HepG2 (cell line): ENCODE data around the gene RNH1. TPM values are rescaled to one million over a fixed set of nuclear protein-coding genes. Genes with fewer than 3 reads are reported as not detected.

Experiments used
- ATAC-seq: fragments of 200-7000 bp; cut with Tn5 transposase; 3 replicates; pipeline ENCODE4 v1.9.1; 2020; ENCODE audit warnings: mild to moderate bottlenecking, moderate library complexity
- BruUV-seq: library from RNA; stranded (reverse); fragments of 400-500 nt; replicated peaks from 2 replicates; lab custom pipeline; 2021; lab: Mats Ljungman, UMichigan
- CTCF ChIA-PET: fragments of 300-600 bp; formaldehyde crosslinking; extraction: SDS; loops from one replicate; lab custom pipeline; 2021; ENCODE audit warnings: low total read pairs, inconsistent platforms, low intra/inter-chr PET ratio; lab: Yijun Ruan, JAX
- POLR2A ChIA-PET: fragments of 350-600 bp; sonication (Branson Sonifier 250); formaldehyde crosslinking; loops from one replicate; lab custom pipeline; 2020; ENCODE audit warnings: antibody characterized with exemption, inconsistent platforms; lab: Yijun Ruan, JAX
- DNase-seq: peaks from one replicate; pipeline ENCODE4 v3.0.0-alpha.2; 2015; ENCODE audit warnings: low spot score
- FAIRE-seq: peaks from 3 replicates; lab custom pipeline; 2011; peaks lifted over from hg19 to GRCh38; lab: Jason Lieb, UNC
- H2AFZ ChIP-seq: one replicate; pipeline ENCODE4 v1.6.1; 2011; ENCODE audit warnings: low read length, inconsistent platforms
- H3K27ac ChIP-seq: fragments of 300-600 bp; 3 replicates; pipeline ENCODE4 v1.8.0; 2011; ENCODE audit warnings: mixed run types, mild to moderate bottlenecking, mixed read lengths, low read length, inconsistent platforms; ENCODE audit not compliant: insufficient read depth; ENCODE audit errors: extremely low read length
- H3K27me3 ChIP-seq, 2 experiments: fragments of 200-600 bp in 1 of 2; 2 replicates in 1 of 2; 3 replicates in 1 of 2; pipeline versions ENCODE4 v1.6.0 to v1.8.0; 2011; ENCODE audit warnings: low read length in 2 of 2, mild to moderate bottlenecking in 2 of 2, moderate library complexity in 2 of 2, inconsistent platforms in 1 of 2; ENCODE audit not compliant: insufficient read depth in 2 of 2, control insufficient read depth in 1 of 2
- H3K36me3 ChIP-seq, 2 experiments: fragments of 200-600 bp in 1 of 2; replicated peaks in 1 of 2; 2 replicates in 1 of 2; 3 replicates in 1 of 2; pipeline versions ENCODE4 v1.5.1 to v1.8.0; 2011; ENCODE audit warnings: low read length in 2 of 2, inconsistent platforms in 1 of 2; ENCODE audit not compliant: insufficient read depth in 2 of 2, control insufficient read depth in 1 of 2
- H3K4me1 ChIP-seq: 2 replicates; pipeline ENCODE4 v1.5.1; 2012; ENCODE audit warnings: low read length, inconsistent platforms; ENCODE audit not compliant: insufficient read depth
- H3K4me2 ChIP-seq: 2 replicates; pipeline ENCODE4 v1.6.0; 2011; ENCODE audit warnings: low read depth, low read length, inconsistent platforms
- H3K4me3 ChIP-seq, 3 experiments: fragments of 200-600 bp in 1 of 3; sonication (generic), shearing (Covaris generic) in 1 of 3; replicated peaks in 1 of 3; 2 replicates each; pipeline ENCODE4 v1.5.1; 2011 to 2016; ENCODE audit warnings: low read length in 3 of 3, inconsistent platforms in 2 of 3, low read depth in 2 of 3, mild to moderate bottlenecking in 2 of 3, control low read depth in 1 of 3, mixed read lengths in 1 of 3; ENCODE audit not compliant: insufficient read depth in 1 of 3
- H3K79me2 ChIP-seq: one replicate; pipeline ENCODE4 v1.6.1; 2011; ENCODE audit warnings: low read length, inconsistent platforms; ENCODE audit not compliant: insufficient read depth
- H3K9ac ChIP-seq: 2 replicates; pipeline ENCODE4 v1.6.0; 2011; ENCODE audit warnings: mild to moderate bottlenecking, low read depth, low read length, inconsistent platforms; ENCODE audit not compliant: insufficient read depth
- H3K9me3 ChIP-seq: 2 replicates; pipeline ENCODE4 v1.5.1; 2012; ENCODE audit warnings: mild to moderate bottlenecking, low read length
- H4K20me1 ChIP-seq: 2 replicates; pipeline ENCODE4 v1.6.0; 2011; ENCODE audit warnings: inconsistent platforms, mild to moderate bottlenecking, low read length, moderate library complexity; ENCODE audit not compliant: insufficient read depth
- HNRNPLL ChIP-seq: fragments of 200-400 bp; formaldehyde crosslinking; IDR thresholded peaks from 2 replicates; pipeline ENCODE4 v1.6.1; 2017; ENCODE audit warnings: mild to moderate bottlenecking, low read depth, low read length; ENCODE audit not compliant: poor library complexity, severe bottlenecking
- YY1 ChIP-seq: IDR thresholded peaks from 2 replicates; pipeline ENCODE4 v1.6.1; 2011; ENCODE audit warnings: low read length, low read depth, moderate library complexity, mild to moderate bottlenecking; ENCODE audit not compliant: insufficient read depth, insufficient replicate concordance
- ZNF616 ChIP-seq: sonication (generic); formaldehyde crosslinking; IDR thresholded peaks from 2 replicates; pipeline ENCODE4 v1.5.0; 2020; ENCODE audit warnings: low read depth, mild to moderate bottlenecking, missing genetic modification reagents
- ZNF768 ChIP-seq: sonication (generic); formaldehyde crosslinking; IDR thresholded peaks from 2 replicates; pipeline ENCODE4 v1.4.0; 2020; ENCODE audit warnings: missing genetic modification reagents
- WGBS: methylation state at CpG from one replicate; pipeline ENCODE4 v1.1.6; 2017; ENCODE audit warnings: low lambda C conversion rate; 5-methylcytosine and 5-hydroxymethylcytosine counted together
- in situ Hi-C: cut with HindIII; loops from 2 replicates; pipeline ENCODE4 v1.10.0; 2017; ENCODE audit warnings: low pct_unique_long_range_greater_than_20kb; ENCODE audit not compliant: extremely low pct_ligation_motif_present
- intact Hi-C: fragments of 100-400 bp; cut with micrococcal nuclease; formaldehyde crosslinking; loops from one replicate; pipeline ENCODE4 v1.10.0; 2022; ENCODE audit not compliant: unreplicated experiment
- polyA plus RNA-seq, 8 experiments: library from polyadenylated mRNA; depleted of rRNA in 3 of 8; stranded (reverse) in 7 of 8; unstranded in 1 of 8; fragments of >200 nt; fragmentation: Illumina TruSeq in 4 of 8; extraction: Trizol in 4 of 8; gene quantifications; 2 replicates each; pipeline versions ENCODE4 v1.2.1 to v1.2.3, GENCODE V29; 2011 to 2016; ENCODE audit warnings: low read depth in 4 of 8, missing spikeins in 1 of 8, mixed read lengths in 1 of 8; ENCODE audit not compliant: insufficient read depth in 1 of 8
- total RNA-seq, 5 experiments: library from RNA; depleted of rRNA; stranded (reverse); fragments of >200 nt; fragmentation: Illumina TruSeq; extraction: Trizol; gene quantifications; 2 replicates each; pipeline ENCODE4 v1.2.3, GENCODE V29; 2016; ENCODE audit warnings: low read depth in 1 of 5

Gene RNH1
- total and polyA plus RNA-seq, 2 of the 13 experiments (the other 11 are each of a cell fraction or from before 2014, with no cell fraction given), result 36.0 to 74.1 TPM

DNA sequence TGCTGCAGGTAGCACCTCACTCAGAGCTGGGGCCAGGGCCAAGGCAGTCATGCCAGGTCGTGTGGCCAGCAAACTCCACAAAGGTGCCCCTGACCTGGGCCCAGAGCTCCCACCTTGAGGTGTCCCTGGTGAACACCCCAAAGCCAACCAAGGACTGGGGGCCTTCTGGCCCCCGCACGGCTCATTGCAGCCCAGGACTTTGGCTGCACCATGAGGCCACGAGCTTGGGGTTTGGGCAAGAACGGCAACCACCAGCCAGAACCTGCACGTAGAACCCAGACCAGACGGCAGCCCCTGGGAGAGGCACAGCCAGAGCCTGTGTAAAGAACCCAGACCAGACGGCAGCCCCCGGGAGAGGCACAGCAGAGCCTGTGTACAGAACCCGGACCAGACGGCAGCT lies 38.1 kb upstream of the RNH1 start:
- no peak for DNase-seq
- in situ Hi-C loops (no loop called here), intact Hi-C loops (no loop called here)
- H3K4me1 ChIP-seq, result peaks cover 67% of the 10 kb centered on the region
- H4K20me1 ChIP-seq, result no peaks in the 10 kb centered on the region
- CTCF ChIA-PET, result no interaction called here
- H3K36me3 ChIP-seq, result no peaks in the 10 kb centered on the region
- no peak overlapping the region for H3K27ac ChIP-seq
- ATAC-seq, result no peak
- no peak overlapping the region for H2AFZ ChIP-seq
- WGBS, result 27% methylated on average over 6 of the region's 11 CpGs
- TF ChIP-seq ZNF616 (no peak), ZNF768 (CRISPR knock-in tag) (0 out of 2 replicates have a peak, but pooled peaks have one; percentile 37), HNRNPLL (peak; percentile 25)
- H3K4me3 ChIP-seq, result no peak overlapping the region
- no peaks in the 10 kb centered on the region for H3K79me2 ChIP-seq
- BruUV-seq, result no TSS peak
- no peak overlapping the region for H3K4me2 ChIP-seq
- no peak for FAIRE-seq
- peaks cover 6 to 40% of the 10 kb centered on the region in 2 experiments for H3K27me3 ChIP-seq
- POLR2A ChIA-PET, result interaction anchor here (1.1 kb wide), 2 partner anchors 8 to 9 kb away, joined by 3 to 4 read pairs; partner anchors contain the start of gene HRAS
- no peaks in the 10 kb centered on the region for H3K9me3 ChIP-seq
- no peak overlapping the region for H3K9ac ChIP-seq

DNA sequence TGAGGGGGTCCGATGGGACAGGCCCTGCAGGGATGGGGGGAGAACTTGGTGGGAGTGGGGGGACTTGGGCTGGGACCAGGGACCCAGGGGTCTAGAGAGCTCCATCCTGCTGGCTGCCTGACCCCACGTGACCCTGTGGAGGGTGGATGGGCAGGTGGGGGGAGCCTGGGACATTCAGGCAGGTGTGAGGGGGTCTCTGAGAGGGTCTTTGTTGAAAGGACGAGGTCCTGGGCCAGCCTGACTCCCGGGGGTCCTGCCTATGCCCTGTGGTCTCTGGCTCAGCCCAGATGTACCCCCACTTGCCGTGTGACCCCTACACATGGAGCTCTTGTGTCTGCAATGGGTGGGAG lies 37.8 kb upstream of the RNH1 start:
- Histone ChIP-seq H3K27ac (no peak overlapping the region), H3K27me3 (peaks cover 10 to 40% of the 10 kb centered on the region in 2 experiments), H3K36me3 (no peaks in the 10 kb centered on the region), H3K4me2 (no peak overlapping the region), H2AFZ (no peak overlapping the region), H3K4me1 (peaks cover 71% of the 10 kb centered on the region), H4K20me1 (no peaks in the 10 kb centered on the region), H3K4me3 (no peak overlapping the region), H3K9me3 (no peaks in the 10 kb centered on the region), H3K79me2 (no peaks in the 10 kb centered on the region), H3K9ac (no peak overlapping the region)
- ChIA-PET POLR2A (interaction anchor here (1.1 kb wide), 2 partner anchors 9 kb away, joined by 3 to 4 read pairs; partner anchors contain the start of gene HRAS), CTCF (no interaction called here)
- intact Hi-C loops, result no loop called here
- DNase-seq (no peak), ATAC-seq (no peak), FAIRE-seq (no peak)
- no TSS peak for BruUV-seq
- WGBS, result 50% methylated on average over 1 of the region's 5 CpGs
- no peak for TF ChIP-seq YY1
- in situ Hi-C loops, result no loop called here
